Endothelial cell of umbilical vein (primary cell): Measurements from ENCODE around the gene ZNF423. TPM values are rescaled to one million over a fixed set of nuclear protein-coding genes. Genes with fewer than 3 reads are reported as not detected.

Source experiments
- BruUV-seq: library from RNA; stranded (reverse); fragments of 400-500 nt; replicated peaks from 2 replicates; lab custom pipeline; 2021; lab: Mats Ljungman, UMichigan
- CTCF ChIA-PET: fragments of 300-600, 350-600 bp; sonication (Branson Sonifier 250); formaldehyde crosslinking; loops from one replicate; lab custom pipeline; 2021; ENCODE audit warnings: antibody characterized with exemption, inconsistent platforms; lab: Charles Lee
- POLR2A ChIA-PET: fragments of 300-600, 350-600 bp; sonication (Branson Sonifier 250); formaldehyde crosslinking; loops from one replicate; lab custom pipeline; 2021; ENCODE audit warnings: antibody characterized with exemption, inconsistent platforms; lab: Charles Lee
- DNase-seq: peaks from one replicate; pipeline ENCODE4 v3.0.0-alpha.2; 2011; ENCODE audit warnings: low read depth, low spot score
- FAIRE-seq: peaks from 2 replicates; lab custom pipeline; 2011; peaks lifted over from hg19 to GRCh38; lab: Jason Lieb, UNC
- H2AFZ ChIP-seq: 2 replicates; pipeline ENCODE4 v1.6.0; 2012; ENCODE audit warnings: low read depth, low read length, control low read depth, inconsistent platforms
- H3K27ac ChIP-seq: 2 replicates; pipeline ENCODE4 v1.5.1; 2011; ENCODE audit warnings: low read depth, mild to moderate bottlenecking, control low read depth, low read length, moderate library complexity; ENCODE audit not compliant: insufficient read depth
- H3K27me3 ChIP-seq, 2 experiments: 2 replicates each; pipeline versions ENCODE4 v1.6.0 to v1.6.1; 2011; ENCODE audit warnings: low read length in 2 of 2, mixed read lengths in 1 of 2; ENCODE audit not compliant: control insufficient read depth in 2 of 2, insufficient read depth in 2 of 2
- H3K36me3 ChIP-seq, 2 experiments: 2 replicates in 1 of 2; 3 replicates in 1 of 2; pipeline ENCODE4 v1.5.1; 2011; ENCODE audit warnings: low read length in 2 of 2, mild to moderate bottlenecking in 1 of 2, moderate library complexity in 1 of 2; ENCODE audit not compliant: control insufficient read depth in 2 of 2, insufficient read depth in 2 of 2; ENCODE audit errors: extremely low read depth in 1 of 2
- H3K4me1 ChIP-seq: 3 replicates; pipeline ENCODE4 v1.5.1; 2011; ENCODE audit warnings: mild to moderate bottlenecking, low read length; ENCODE audit not compliant: control insufficient read depth, insufficient read depth; ENCODE audit errors: extremely low read depth
- H3K4me2 ChIP-seq: 2 replicates; pipeline ENCODE4 v1.6.1; 2011; ENCODE audit warnings: low read length, control low read depth, mixed read lengths; ENCODE audit not compliant: insufficient read depth
- H3K4me3 ChIP-seq, 3 experiments: fragments of 200-600 bp in 1 of 3; sonication (generic), shearing (Covaris generic) in 1 of 3; replicated peaks in 1 of 3; 2 replicates each; pipeline ENCODE4 v1.5.1; 2011 to 2016; ENCODE audit warnings: control low read depth in 3 of 3, low read length in 3 of 3, mild to moderate bottlenecking in 2 of 3, inconsistent platforms in 1 of 3, low read depth in 1 of 3, moderate library complexity in 1 of 3; ENCODE audit not compliant: insufficient read depth in 1 of 3
- H3K79me2 ChIP-seq: 2 replicates; pipeline ENCODE4 v1.6.0; 2012; ENCODE audit warnings: low read length, inconsistent platforms; ENCODE audit not compliant: control insufficient read depth, insufficient read depth
- H3K9ac ChIP-seq: replicated peaks from 2 replicates; pipeline ENCODE3; 2011; ENCODE audit warnings: low read length, control low read depth; ENCODE audit not compliant: insufficient read depth; ENCODE audit errors: extremely low read depth
- H3K9me1 ChIP-seq: replicated peaks from 3 replicates; pipeline ENCODE4 v1.6.0; 2011; ENCODE audit warnings: mild to moderate bottlenecking, low read length; ENCODE audit not compliant: control insufficient read depth, insufficient read depth; ENCODE audit errors: extremely low read depth
- H3K9me3 ChIP-seq: replicated peaks from 2 replicates; pipeline ENCODE4 v1.5.1; 2012; ENCODE audit warnings: low read length, inconsistent platforms; ENCODE audit not compliant: control insufficient read depth, insufficient read depth
- H4K20me1 ChIP-seq: replicated peaks from 2 replicates; pipeline ENCODE3; 2011; ENCODE audit warnings: mild to moderate bottlenecking, low read length; ENCODE audit not compliant: control insufficient read depth, insufficient read depth; ENCODE audit errors: extremely low read depth
- CTCF ChIP-seq, 2 donors: IDR thresholded peaks; 1 replicate in 1 of 2; 2 replicates in 1 of 2; pipeline ENCODE4 v1.5.1; 2011; ENCODE audit warnings: low read length in 2 of 2, mild to moderate bottlenecking in 2 of 2, moderate library complexity in 2 of 2, control low read depth in 1 of 2, inconsistent platforms in 1 of 2, low read depth in 1 of 2; ENCODE audit not compliant: insufficient read depth in 1 of 2; ENCODE audit errors: extremely low read depth in 1 of 2
- EZH2 ChIP-seq: IDR thresholded peaks from 2 replicates; pipeline ENCODE4 v1.6.1; 2012; ENCODE audit warnings: borderline replicate concordance, low read depth, mild to moderate bottlenecking, moderate library complexity, low read length, inconsistent platforms; ENCODE audit not compliant: severe bottlenecking
- FOS ChIP-seq: IDR thresholded peaks from 2 replicates; pipeline ENCODE4 v1.6.1; 2011; ENCODE audit warnings: mild to moderate bottlenecking, low read length, moderate library complexity, borderline replicate concordance; ENCODE audit not compliant: insufficient read depth
- GATA2 ChIP-seq: IDR thresholded peaks from 2 replicates; pipeline ENCODE4 v1.7.0; 2011; ENCODE audit warnings: low read depth, mild to moderate bottlenecking, moderate library complexity, mixed read lengths, low read length; ENCODE audit not compliant: insufficient read length, insufficient read depth
- JUN ChIP-seq: IDR thresholded peaks from 2 replicates; pipeline ENCODE4 v1.6.1; 2011; ENCODE audit warnings: borderline replicate concordance, low read depth; ENCODE audit not compliant: insufficient read length, insufficient read depth
- MAX ChIP-seq: IDR thresholded peaks from 2 replicates; pipeline ENCODE4 v1.6.1; 2011; ENCODE audit not compliant: insufficient read depth, insufficient read length
- MYC ChIP-seq: IDR thresholded peaks from one replicate; pipeline ENCODE4 v1.6.1; 2011; ENCODE audit warnings: mild to moderate bottlenecking, low read depth, low read length
- POLR2A ChIP-seq: IDR thresholded peaks from 2 replicates; pipeline ENCODE4 v1.6.1; 2012; ENCODE audit warnings: low read depth, mild to moderate bottlenecking, control low read depth, low read length
- POLR2AphosphoS5 ChIP-seq: IDR thresholded peaks from 2 replicates; pipeline ENCODE4 v1.6.1; 2012; ENCODE audit warnings: low read depth, mild to moderate bottlenecking, control low read depth, low read length, moderate library complexity; ENCODE audit not compliant: insufficient read depth
- dilution Hi-C: fragments of 300-500 bp; cut with MboI; formaldehyde crosslinking; loops from one replicate; pipeline ENCODE4 v1.15.0; 2019; ENCODE audit warnings: low sequenced_read_pairs; ENCODE audit not compliant: extremely low pct_ligation_motif_present
- intact Hi-C: fragments of 100-400 bp; cut with micrococcal nuclease; formaldehyde crosslinking; loops from one replicate; pipeline ENCODE4 v1.10.0; 2022
- polyA plus RNA-seq, 4 experiments: library from polyadenylated mRNA; depleted of rRNA in 3 of 4; stranded (reverse) in 3 of 4; unstranded in 1 of 4; fragments of >200 nt; gene quantifications; 2 replicates each; pipeline versions ENCODE4 v1.2.1 to v1.2.3, GENCODE V29; 2011 to 2012; ENCODE audit warnings: missing spikeins in 1 of 4
- total RNA-seq: library from RNA; stranded (reverse); gene quantifications from 2 replicates; pipeline ENCODE4 v1.2.3, GENCODE V29; 2021

The ZNF423 gene
- total and polyA plus RNA-seq, 2 donors (not counting 3 experiments of a cell fraction or from before 2014, with no cell fraction given): 2.2 to 8.1 TPM

GRCh38 chr16:49442805-49443204 is 413.1 kb downstream of the ZNF423 start:
- ChIA-PET CTCF (interaction anchor here (1.3 kb wide), 1 partner anchor 114 kb away, joined by 3 read pairs; no protein-coding TSS in a partner anchor), POLR2A (no interaction called here)

More at GRCh38 chr16:49442805-49443204, 413.1 kb downstream of the ZNF423 start:
- Histone ChIP-seq H4K20me1 (no peaks in the 10 kb centered on the region), H3K4me3 (no peak overlapping the region), H2AFZ (no peak overlapping the region), H3K9me3 (no peaks in the 10 kb centered on the region), H3K4me1 (no peaks in the 10 kb centered on the region), H3K9me1 (no peaks in the 10 kb centered on the region), H3K79me2 (no peaks in the 10 kb centered on the region), H3K27ac (no peak overlapping the region), H3K36me3 (no peaks in the 10 kb centered on the region), H3K9ac (no peak overlapping the region), H3K27me3 (no peaks in the 10 kb centered on the region), H3K4me2 (no peak overlapping the region)
- intact Hi-C loops: loop anchor here (5.0 kb wide), 2 partner anchors 49 to 414 kb away; partner anchors contain the start of gene ZNF423
- no peak for DNase-seq
- dilution Hi-C loops: no loop called here
- TF ChIP-seq CTCF (IDR thresholded peaks at IDR 0.05; ENCODE audit: extremely low read depth in 1 of 2, insufficient read depth in 1 of 2, low read depth in 1 of 2, low read length in 2 of 2) (no peak), EZH2 (no peak), JUN (no peak), POLR2A (no peak), MAX (no peak), POLR2AphosphoS5 (no peak), GATA2 (no peak), FOS (no peak), MYC (no peak)
- no peak for FAIRE-seq
- BruUV-seq: no TSS peak
